PC-9 (cell line): ENCODE results near the gene PCDHGA5.

Source experiments
- CTCF ChIP-seq: fragments of 200-600 bp; sonication (generic); conservative IDR thresholded peaks from 2 replicates; pipeline ENCODE4 v1.6.1; 2017; ENCODE audit warnings: mixed run types, antibody characterized with exemption, mild to moderate bottlenecking, moderate library complexity
- EZH2 ChIP-seq: fragments of 200-600 bp; sonication (generic); IDR thresholded peaks from 2 replicates; pipeline ENCODE4 v1.8.0; 2017; ENCODE audit warnings: antibody characterized with exemption, low read depth

DNA sequence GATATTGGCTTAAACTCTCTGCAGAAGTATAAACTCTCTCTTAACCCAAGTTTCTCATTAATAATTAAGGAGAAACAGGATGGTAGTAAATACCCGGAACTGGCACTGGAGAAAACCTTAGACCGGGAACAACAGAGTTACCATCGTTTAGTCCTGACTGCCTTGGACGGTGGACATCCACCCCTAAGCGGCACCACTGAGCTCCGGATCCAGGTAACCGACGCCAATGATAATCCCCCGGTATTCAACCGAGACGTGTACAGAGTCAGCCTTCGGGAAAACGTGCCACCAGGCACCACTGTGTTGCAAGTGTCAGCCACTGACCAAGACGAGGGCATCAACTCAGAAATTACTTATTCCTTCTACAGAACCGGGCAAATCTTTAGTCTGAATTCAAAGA lies 34.6 kb downstream of the PCDHGA5 start:
- TF ChIP-seq CTCF (no peak), EZH2 (no peak)
